Measurements from ENCODE around the gene IL17C.

Gene IL17C

DNA sequence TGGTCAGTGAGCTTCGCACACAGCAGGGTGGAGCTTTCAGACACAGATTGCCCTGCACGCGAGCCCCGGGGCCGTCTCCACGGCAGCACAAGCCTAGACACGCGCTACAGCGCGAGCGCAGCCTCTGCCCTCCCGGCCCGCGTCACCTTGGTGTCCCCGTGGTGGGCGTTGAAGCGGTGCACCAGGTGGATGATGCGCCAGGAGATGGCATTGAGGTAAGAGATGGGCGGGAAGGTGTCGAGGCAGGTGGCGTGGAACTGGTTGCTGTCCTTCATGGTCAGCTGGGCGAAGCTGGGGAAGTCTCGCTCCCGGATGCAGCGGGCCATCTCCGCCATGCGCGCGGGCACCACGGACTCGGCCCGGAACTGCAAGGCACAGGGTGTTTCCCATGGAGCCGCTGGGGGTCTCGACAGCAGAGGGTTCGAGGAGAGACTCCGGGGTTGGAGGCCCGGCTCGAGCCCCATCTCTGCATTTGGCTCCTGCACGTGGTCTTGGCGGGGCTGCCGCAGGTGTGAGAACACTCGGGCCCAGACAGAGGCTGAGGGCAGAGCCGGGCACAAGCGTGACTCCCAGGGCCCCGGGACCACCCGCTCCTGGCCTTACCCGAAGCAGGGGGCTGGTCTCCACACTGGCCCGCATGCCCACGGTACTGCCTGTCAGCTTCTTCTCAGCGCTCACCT is 16.8 kb downstream of the IL17C start:
- H3K4me3 ChIP-seq (ENCODE audit: low read depth, low read length), result no peak overlapping the region

DNA sequence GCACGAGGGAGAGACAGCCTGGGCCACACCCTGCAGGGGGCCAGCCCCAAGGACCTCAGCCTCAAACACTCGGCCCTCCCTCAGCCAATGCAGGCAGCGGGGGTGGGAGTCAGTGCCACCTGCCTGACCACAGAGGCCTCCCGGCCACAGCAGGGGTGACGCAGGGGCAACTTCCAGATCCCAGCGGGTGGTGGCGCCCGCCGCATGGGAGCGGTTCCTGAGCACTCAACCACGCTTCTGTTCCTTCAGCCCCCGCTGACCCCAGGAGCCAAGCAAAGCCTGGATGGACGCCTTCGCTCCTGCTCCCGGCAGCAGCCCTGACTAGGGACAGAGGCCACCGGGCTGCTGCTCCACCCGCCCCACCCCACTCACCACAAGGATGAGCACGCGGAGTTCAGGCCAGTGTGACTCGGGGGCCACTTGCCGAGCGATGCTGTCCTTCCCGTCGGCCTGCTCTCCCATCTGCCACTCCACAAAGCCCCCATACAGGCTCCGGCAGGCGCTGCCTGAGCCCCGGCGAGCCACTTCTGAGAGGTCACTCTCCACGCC is 17.4 kb downstream of the IL17C start:
- no peak overlapping the region for H3K4me3 ChIP-seq (ENCODE audit: low read depth, low read length)
- TF ChIP-seq, protein P1, sequence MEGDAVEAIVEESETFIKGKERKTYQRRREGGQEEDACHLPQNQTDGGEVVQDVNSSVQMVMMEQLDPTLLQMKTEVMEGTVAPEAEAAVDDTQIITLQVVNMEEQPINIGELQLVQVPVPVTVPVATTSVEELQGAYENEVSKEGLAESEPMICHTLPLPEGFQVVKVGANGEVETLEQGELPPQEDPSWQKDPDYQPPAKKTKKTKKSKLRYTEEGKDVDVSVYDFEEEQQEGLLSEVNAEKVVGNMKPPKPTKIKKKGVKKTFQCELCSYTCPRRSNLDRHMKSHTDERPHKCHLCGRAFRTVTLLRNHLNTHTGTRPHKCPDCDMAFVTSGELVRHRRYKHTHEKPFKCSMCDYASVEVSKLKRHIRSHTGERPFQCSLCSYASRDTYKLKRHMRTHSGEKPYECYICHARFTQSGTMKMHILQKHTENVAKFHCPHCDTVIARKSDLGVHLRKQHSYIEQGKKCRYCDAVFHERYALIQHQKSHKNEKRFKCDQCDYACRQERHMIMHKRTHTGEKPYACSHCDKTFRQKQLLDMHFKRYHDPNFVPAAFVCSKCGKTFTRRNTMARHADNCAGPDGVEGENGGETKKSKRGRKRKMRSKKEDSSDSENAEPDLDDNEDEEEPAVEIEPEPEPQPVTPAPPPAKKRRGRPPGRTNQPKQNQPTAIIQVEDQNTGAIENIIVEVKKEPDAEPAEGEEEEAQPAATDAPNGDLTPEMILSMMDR (IDR thresholded peaks at IDR 0.05; ENCODE audit: borderline replicate concordance, insufficient read depth, low read depth, low read length), result 0 out of 2 replicates have a peak, but pooled peaks have one; percentile 7

More for the DNA sequence above, 16.8 kb downstream of the IL17C start:
- TF ChIP-seq, protein P1 (IDR thresholded peaks at IDR 0.05; ENCODE audit: borderline replicate concordance, insufficient read depth, low read depth, low read length), result no peak

DNA sequence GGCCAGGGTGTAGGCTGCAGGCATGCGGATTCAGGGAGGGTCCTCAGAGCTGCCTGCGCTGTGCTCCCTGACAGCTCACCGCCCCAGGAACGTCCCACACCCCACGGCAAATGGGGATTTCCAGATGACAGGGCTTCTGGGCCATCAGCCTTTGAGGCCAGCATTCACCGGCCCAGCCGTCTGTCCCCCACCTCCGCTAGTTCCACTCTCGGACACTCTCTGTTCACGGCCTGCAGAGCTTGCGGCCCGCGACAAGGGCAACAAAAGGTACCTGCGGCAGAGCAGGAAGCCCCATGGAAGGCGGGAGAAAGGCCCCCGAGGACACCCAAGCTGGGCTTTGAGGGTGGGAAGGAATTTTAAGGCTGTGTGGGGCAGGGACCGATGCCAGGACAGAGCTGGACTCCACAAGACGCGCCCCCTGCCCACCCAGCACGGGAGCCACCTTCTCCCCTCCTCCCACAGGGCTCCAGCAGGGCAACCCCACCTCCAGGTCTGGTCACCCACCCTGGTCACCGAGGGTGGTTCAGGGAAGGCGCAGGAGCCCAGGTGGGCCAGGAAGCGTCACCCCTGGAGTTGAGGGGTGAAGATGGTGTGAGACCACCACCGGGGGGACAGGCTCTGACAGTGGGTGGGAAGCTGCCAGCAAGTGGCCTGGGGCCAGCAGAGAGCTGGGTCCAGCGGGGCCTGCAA is 18.1 kb downstream of the IL17C start:
- TF ChIP-seq, protein P1 (IDR thresholded peaks at IDR 0.05; ENCODE audit: borderline replicate concordance, insufficient read depth, low read depth, low read length), result no peak

DNA sequence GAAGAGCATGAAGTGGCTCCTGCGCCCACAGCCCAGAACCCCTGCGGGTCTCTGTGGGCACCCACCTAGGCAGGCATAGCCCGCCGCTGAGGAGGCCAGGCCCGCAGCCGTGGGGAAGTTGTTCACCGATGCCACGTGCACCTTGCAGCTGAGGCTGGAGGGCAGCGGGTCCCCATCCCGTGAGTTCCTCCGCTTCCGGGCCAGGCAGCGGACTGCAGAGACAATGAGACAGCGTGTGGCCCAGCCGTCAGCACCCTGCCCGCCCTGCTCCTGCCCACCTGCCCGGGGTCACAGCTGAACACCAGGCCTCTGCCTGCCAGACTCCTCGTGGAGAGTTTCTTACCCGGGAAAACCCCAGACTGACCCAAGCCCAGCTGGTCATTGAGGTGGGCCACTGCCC is 19.0 kb downstream of the IL17C start:
- H3K4me3 ChIP-seq (ENCODE audit: low read depth, low read length), result no peak overlapping the region
- TF ChIP-seq, protein P1 (IDR thresholded peaks at IDR 0.05; ENCODE audit: borderline replicate concordance, insufficient read depth, low read depth, low read length), result no peak

More for the DNA sequence above, 18.1 kb downstream of the IL17C start:
- no peak overlapping the region for H3K4me3 ChIP-seq (ENCODE audit: low read depth, low read length)

DNA sequence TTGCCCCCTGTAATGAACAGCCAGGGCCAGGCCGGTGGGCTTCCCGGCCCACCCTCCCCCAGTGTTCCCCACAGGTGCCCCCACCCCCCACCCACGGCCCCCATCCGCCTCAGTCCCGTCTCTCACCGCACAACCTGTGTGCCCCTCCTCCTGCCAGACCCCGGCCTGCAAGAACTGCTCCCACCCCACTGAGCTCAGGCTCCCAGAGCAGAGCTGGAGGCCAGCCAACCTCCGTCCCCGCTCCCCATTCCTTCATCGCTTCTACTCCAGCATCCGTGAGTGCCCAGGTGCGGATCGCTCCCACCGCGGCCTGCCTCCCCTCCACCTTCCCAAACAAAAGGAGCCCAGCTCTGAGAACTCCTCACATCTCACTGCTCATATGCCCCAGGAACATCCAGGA is 20.3 kb downstream of the IL17C start:
- TF ChIP-seq, protein P1 (IDR thresholded peaks at IDR 0.05; ENCODE audit: borderline replicate concordance, insufficient read depth, low read depth, low read length), result no peak
- H3K4me3 ChIP-seq (ENCODE audit: low read depth, low read length), result no peak overlapping the region

DNA sequence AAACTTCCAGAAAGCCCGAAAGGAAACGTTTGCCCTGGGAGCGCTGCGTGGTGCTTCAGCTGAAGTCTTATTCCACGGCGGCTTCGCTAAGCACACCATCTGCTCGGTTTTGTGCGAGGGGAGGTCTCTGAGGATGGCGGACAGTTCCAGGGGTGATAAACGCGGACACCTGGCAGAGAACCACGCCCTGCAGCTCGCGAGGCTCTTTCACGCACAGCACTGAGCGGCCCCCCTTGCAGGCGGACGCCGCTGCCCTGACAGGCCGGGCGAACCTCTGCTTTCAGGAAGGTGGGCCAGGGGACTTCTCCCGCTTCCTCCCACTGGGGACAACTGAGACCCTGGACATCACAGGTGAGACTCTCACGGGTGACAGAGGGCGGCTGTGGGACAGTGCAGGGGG is 20.8 kb downstream of the IL17C start:
- TF ChIP-seq, protein P1 (IDR thresholded peaks at IDR 0.05; ENCODE audit: borderline replicate concordance, insufficient read depth, low read depth, low read length), result no peak
- H3K4me3 ChIP-seq (ENCODE audit: low read depth, low read length), result no peak overlapping the region

Data from GM12875 (cell line).